ENCODE measurements around the gene TAF1.

- TF ChIP-seq CTCF (IDR thresholded peaks at IDR 0.05; ENCODE audit: extremely low read depth in 1 of 2, insufficient read depth in 1 of 2, low read depth in 1 of 2, low read length in 2 of 2) (no peak), EZH2 (IDR thresholded peaks at IDR 0.05; ENCODE audit: borderline replicate concordance, low read depth, low read length, severe bottlenecking) (no peak), POLR2AphosphoS5 (IDR thresholded peaks at IDR 0.05; ENCODE audit: insufficient read depth, low read depth, low read length) (no peak), MAX (IDR thresholded peaks at IDR 0.05; ENCODE audit: insufficient read depth, insufficient read length) (no peak), POLR2A (IDR thresholded peaks at IDR 0.05; ENCODE audit: low read depth, low read length) (no peak), MYC (IDR thresholded peaks at IDR 0.05; ENCODE audit: low read depth, low read length) (no peak)
Measured at GRCh38 chrX:71450433-71451106, 84.4 kb downstream of the TAF1 start.
